ENCODE data around the gene NUFIP1. TPM values are rescaled to one million over a fixed set of nuclear protein-coding genes. Genes with fewer than 3 reads are reported as not detected.

NUFIP1 gene
- total and polyA plus RNA-seq, 2 donors (not counting 1 experiment from before 2014, with no cell fraction given), result 3.5 to 5.3 TPM

- no peaks in the 10 kb centered on the region for H3K79me2 ChIP-seq (ENCODE audit: control insufficient read depth, insufficient read depth, low read length)
- no peak for TF ChIP-seq EZH2 (IDR thresholded peaks at IDR 0.05; ENCODE audit: low read length, missing control alignments)
- TF ChIP-seq, protein P1, sequence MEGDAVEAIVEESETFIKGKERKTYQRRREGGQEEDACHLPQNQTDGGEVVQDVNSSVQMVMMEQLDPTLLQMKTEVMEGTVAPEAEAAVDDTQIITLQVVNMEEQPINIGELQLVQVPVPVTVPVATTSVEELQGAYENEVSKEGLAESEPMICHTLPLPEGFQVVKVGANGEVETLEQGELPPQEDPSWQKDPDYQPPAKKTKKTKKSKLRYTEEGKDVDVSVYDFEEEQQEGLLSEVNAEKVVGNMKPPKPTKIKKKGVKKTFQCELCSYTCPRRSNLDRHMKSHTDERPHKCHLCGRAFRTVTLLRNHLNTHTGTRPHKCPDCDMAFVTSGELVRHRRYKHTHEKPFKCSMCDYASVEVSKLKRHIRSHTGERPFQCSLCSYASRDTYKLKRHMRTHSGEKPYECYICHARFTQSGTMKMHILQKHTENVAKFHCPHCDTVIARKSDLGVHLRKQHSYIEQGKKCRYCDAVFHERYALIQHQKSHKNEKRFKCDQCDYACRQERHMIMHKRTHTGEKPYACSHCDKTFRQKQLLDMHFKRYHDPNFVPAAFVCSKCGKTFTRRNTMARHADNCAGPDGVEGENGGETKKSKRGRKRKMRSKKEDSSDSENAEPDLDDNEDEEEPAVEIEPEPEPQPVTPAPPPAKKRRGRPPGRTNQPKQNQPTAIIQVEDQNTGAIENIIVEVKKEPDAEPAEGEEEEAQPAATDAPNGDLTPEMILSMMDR (conservative IDR thresholded peaks at IDR 0.05 in 1 of 2, IDR thresholded peaks at IDR 0.05 in 1 of 2; ENCODE audit: low read depth in 1 of 2, low read length in 2 of 2), result no peak
- no peak overlapping the region for H3K4me2 ChIP-seq (ENCODE audit: extremely low read depth, insufficient read depth, low read length)
- no peaks in the 10 kb centered on the region for H3K27me3 ChIP-seq (ENCODE audit: control insufficient read depth, insufficient read depth, low read length)
- no peak overlapping the region for H3K9ac ChIP-seq (ENCODE audit: insufficient read depth, low read length)
- no peak overlapping the region for H3K27ac ChIP-seq (ENCODE audit: insufficient read depth, low read length)
- no peak overlapping the region for H2AFZ ChIP-seq (ENCODE audit: low read length)
- no peaks in the 10 kb centered on the region for H3K9me3 ChIP-seq (ENCODE audit: control insufficient read depth, insufficient read depth, low read depth, low read length)
- DNase-seq (ENCODE audit: low read depth in 2 of 2), result no peak
- H4K20me1 ChIP-seq (ENCODE audit: control insufficient read depth, extremely low read depth, insufficient read depth, low read length), result no peaks in the 10 kb centered on the region
- no peaks in the 10 kb centered on the region for H3K4me1 ChIP-seq (ENCODE audit: control insufficient read depth, extremely low read depth, insufficient read depth, low read length)
- no peaks in the 10 kb centered on the region for H3K36me3 ChIP-seq (ENCODE audit: control insufficient read depth, insufficient read depth, low read length)
- no peak overlapping the region for H3K4me3 ChIP-seq (replicated peaks in 1 of 4; ENCODE audit: control extremely low read depth in 1 of 4, insufficient read depth in 1 of 4, low read depth in 3 of 4, low read length in 4 of 4)
These were observed 50.4 kb downstream of the NUFIP1 start for GRCh38 chr13:44938854-44939253.

DNA sequence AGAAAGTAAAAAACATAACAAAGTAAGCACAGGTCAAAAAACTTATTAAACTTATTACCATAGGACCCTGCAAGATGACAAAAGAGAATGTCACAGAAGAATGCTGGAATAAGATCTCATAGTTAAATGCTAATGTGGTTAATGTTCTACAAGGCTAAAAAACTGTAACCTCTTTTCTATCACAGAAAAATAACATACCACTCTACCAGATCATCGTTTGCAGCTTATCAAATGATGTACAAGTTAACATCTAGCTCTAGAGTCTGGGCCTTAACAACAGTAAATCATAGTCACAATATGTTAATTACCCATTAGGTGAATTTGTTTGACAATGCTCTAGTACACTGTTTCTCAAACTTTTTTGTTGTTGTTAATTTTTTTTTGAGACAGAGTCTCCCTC, 53.0 kb downstream of the NUFIP1 start:
- H3K4me3 ChIP-seq (replicated peaks in 1 of 4; ENCODE audit: control extremely low read depth in 1 of 4, insufficient read depth in 1 of 4, low read depth in 3 of 4, low read length in 4 of 4), result no peak overlapping the region
- H3K4me2 ChIP-seq (ENCODE audit: extremely low read depth, insufficient read depth, low read length), result no peak overlapping the region
- TF ChIP-seq, protein P1 (conservative IDR thresholded peaks at IDR 0.05 in 1 of 2, IDR thresholded peaks at IDR 0.05 in 1 of 2; ENCODE audit: low read depth in 1 of 2, low read length in 2 of 2), result no peak
- TF ChIP-seq EZH2 (IDR thresholded peaks at IDR 0.05; ENCODE audit: low read length, missing control alignments), result no peak
- H3K27me3 ChIP-seq (ENCODE audit: control insufficient read depth, insufficient read depth, low read length), result no peaks in the 10 kb centered on the region
- H3K27ac ChIP-seq (ENCODE audit: insufficient read depth, low read length), result no peak overlapping the region
- no peaks in the 10 kb centered on the region for H4K20me1 ChIP-seq (ENCODE audit: control insufficient read depth, extremely low read depth, insufficient read depth, low read length)
- no peaks in the 10 kb centered on the region for H3K36me3 ChIP-seq (ENCODE audit: control insufficient read depth, insufficient read depth, low read length)
- DNase-seq (ENCODE audit: low read depth in 2 of 2), result peak in 1 of 2 donors; percentile 74
- no peaks in the 10 kb centered on the region for H3K79me2 ChIP-seq (ENCODE audit: control insufficient read depth, insufficient read depth, low read length)
- H3K4me1 ChIP-seq (ENCODE audit: control insufficient read depth, extremely low read depth, insufficient read depth, low read length), result peaks cover 6% of the 10 kb centered on the region
- H2AFZ ChIP-seq (ENCODE audit: low read length), result no peak overlapping the region
- no peaks in the 10 kb centered on the region for H3K9me3 ChIP-seq (ENCODE audit: control insufficient read depth, insufficient read depth, low read depth, low read length)
- H3K9ac ChIP-seq (ENCODE audit: insufficient read depth, low read length), result no peak overlapping the region

DNA sequence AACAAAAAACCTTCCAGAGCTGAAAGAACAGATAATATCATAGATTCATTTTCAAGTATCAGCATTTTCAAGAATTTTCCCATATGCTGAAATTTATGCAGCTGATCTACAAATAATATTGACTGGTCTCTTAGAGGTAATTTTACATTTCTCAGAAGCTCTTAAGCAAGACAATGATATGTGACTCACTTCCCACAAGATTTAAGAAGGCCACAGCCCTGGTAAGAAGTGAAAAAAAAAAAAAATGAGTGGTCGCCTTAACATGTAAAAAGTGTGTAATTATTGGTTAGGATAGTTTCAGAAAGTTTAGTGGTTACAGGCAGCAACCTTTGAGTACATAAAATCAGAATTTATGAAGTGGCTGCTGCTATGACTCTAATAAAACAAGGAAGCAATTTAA, 54.5 kb downstream of the NUFIP1 start:
- no peaks in the 10 kb centered on the region for H3K27me3 ChIP-seq (ENCODE audit: control insufficient read depth, insufficient read depth, low read length)
- no peak overlapping the region for H3K4me2 ChIP-seq (ENCODE audit: extremely low read depth, insufficient read depth, low read length)
- TF ChIP-seq, protein P1 (conservative IDR thresholded peaks at IDR 0.05 in 1 of 2, IDR thresholded peaks at IDR 0.05 in 1 of 2; ENCODE audit: low read depth in 1 of 2, low read length in 2 of 2), result no peak
- TF ChIP-seq EZH2 (IDR thresholded peaks at IDR 0.05; ENCODE audit: low read length, missing control alignments), result no peak
- no peak overlapping the region for H2AFZ ChIP-seq (ENCODE audit: low read length)
- no peak overlapping the region for H3K9ac ChIP-seq (ENCODE audit: insufficient read depth, low read length)
- no peaks in the 10 kb centered on the region for H4K20me1 ChIP-seq (ENCODE audit: control insufficient read depth, extremely low read depth, insufficient read depth, low read length)
- no peak overlapping the region for H3K27ac ChIP-seq (ENCODE audit: insufficient read depth, low read length)
- H3K4me3 ChIP-seq (replicated peaks in 1 of 4; ENCODE audit: control extremely low read depth in 1 of 4, insufficient read depth in 1 of 4, low read depth in 3 of 4, low read length in 4 of 4), result no peak overlapping the region
- peaks cover 6% of the 10 kb centered on the region for H3K4me1 ChIP-seq (ENCODE audit: control insufficient read depth, extremely low read depth, insufficient read depth, low read length)
- no peaks in the 10 kb centered on the region for H3K36me3 ChIP-seq (ENCODE audit: control insufficient read depth, insufficient read depth, low read length)
- no peaks in the 10 kb centered on the region for H3K9me3 ChIP-seq (ENCODE audit: control insufficient read depth, insufficient read depth, low read depth, low read length)
- H3K79me2 ChIP-seq (ENCODE audit: control insufficient read depth, insufficient read depth, low read length), result no peaks in the 10 kb centered on the region
- DNase-seq (ENCODE audit: low read depth in 2 of 2), result peak; percentile 49 to 88

Measured in fibroblast of lung (primary cell).